GM21360 (cell line): ENCODE results near the gene NOA1.

Experiments
- ATAC-seq: cut with Tn5 transposase; IDR thresholded peaks from one replicate; pipeline ENCODE4 v1.9.1; 2021; ENCODE audit warnings: mild to moderate bottlenecking, moderate library complexity; ENCODE audit not compliant: unreplicated experiment

The NOA1 gene

GRCh38 chr4:56977321-56978012 lies at the start of gene NOA1:
Gene NOA1, minus strand, starts transcription at chr4:56977606. Its CDS starts 21 bp downstream, at chr4:56977585.
- ATAC-seq, result peak; percentile 78

GRCh38 chr4:57023104-57023503 lies 45.7 kb upstream of the NOA1 start:
- no peak for ATAC-seq

- no peak for ATAC-seq
Observed at GRCh38 chr4:57020467-57021101, 43.2 kb upstream of the NOA1 start.

- ATAC-seq, result no peak
Observed at GRCh38 chr4:57018980-57019379, 41.6 kb upstream of the NOA1 start.

GRCh38 chr4:57013543-57014120 lies 36.2 kb upstream of the NOA1 start:
- ATAC-seq, result no peak

GRCh38 chr4:56999751-57000150 lies 22.3 kb upstream of the NOA1 start:
- ATAC-seq, result no peak

GRCh38 chr4:56995525-56995924 lies 18.1 kb upstream of the NOA1 start:
- no peak for ATAC-seq

GRCh38 chr4:56990109-56990905 lies 12.9 kb upstream of the NOA1 start:
- no peak for ATAC-seq

GRCh38 chr4:56986952-56987351 lies 9.5 kb upstream of the NOA1 start:
- no peak for ATAC-seq

- no peak for ATAC-seq
Observed at GRCh38 chr4:56986192-56986591, 8.8 kb upstream of the NOA1 start.

GRCh38 chr4:56981795-56982201 lies 4.4 kb upstream of the NOA1 start:
- no peak for ATAC-seq

- ATAC-seq, result no peak
Observed at GRCh38 chr4:56979421-56980072, 2.1 kb upstream of the NOA1 start.

GRCh38 chr4:56978750-56979303 lies 1.4 kb upstream of the NOA1 start, which contains the start of gene POLR2B:
Gene POLR2B, plus strand, starts transcription at chr4:56978896. Its CDS starts 90 bp downstream, at chr4:56978986.
- peak; percentile 50 for ATAC-seq

- ATAC-seq, result peak; percentile 24
Observed at GRCh38 chr4:56976837-56977320, 527 bp downstream of the NOA1 start.

- no peak for ATAC-seq
Observed at GRCh38 chr4:56976283-56976836, 1.0 kb downstream of the NOA1 start.

GRCh38 chr4:56973336-56973735 lies 4.1 kb downstream of the NOA1 start:
- ATAC-seq, result no peak

GRCh38 chr4:56972809-56973208 lies 4.6 kb downstream of the NOA1 start:
- no peak for ATAC-seq

GRCh38 chr4:56972389-56972788 lies 5.0 kb downstream of the NOA1 start:
- no peak for ATAC-seq

GRCh38 chr4:56971383-56971782 lies 6.0 kb downstream of the NOA1 start:
- ATAC-seq, result no peak

GRCh38 chr4:56961107-56961500 lies 16.3 kb downstream of the NOA1 start:
- ATAC-seq, result no peak
